Retinal pigment epithelial cell (primary cell): ENCODE data around the gene CPVL.

Source experiments
- DNase-seq: peaks from one replicate; pipeline ENCODE4 v3.0.0-alpha.2; 2010; ENCODE audit warnings: low read depth
- H3K4me3 ChIP-seq: 2 replicates; pipeline ENCODE4 v1.5.1; 2011; ENCODE audit warnings: mild to moderate bottlenecking, low read length, control low read depth, moderate library complexity
- CTCF ChIP-seq: conservative IDR thresholded peaks from 2 replicates; pipeline ENCODE4 v1.5.1; 2011; ENCODE audit warnings: low read depth, low read length, control low read depth, inconsistent platforms

Gene CPVL

DNA sequence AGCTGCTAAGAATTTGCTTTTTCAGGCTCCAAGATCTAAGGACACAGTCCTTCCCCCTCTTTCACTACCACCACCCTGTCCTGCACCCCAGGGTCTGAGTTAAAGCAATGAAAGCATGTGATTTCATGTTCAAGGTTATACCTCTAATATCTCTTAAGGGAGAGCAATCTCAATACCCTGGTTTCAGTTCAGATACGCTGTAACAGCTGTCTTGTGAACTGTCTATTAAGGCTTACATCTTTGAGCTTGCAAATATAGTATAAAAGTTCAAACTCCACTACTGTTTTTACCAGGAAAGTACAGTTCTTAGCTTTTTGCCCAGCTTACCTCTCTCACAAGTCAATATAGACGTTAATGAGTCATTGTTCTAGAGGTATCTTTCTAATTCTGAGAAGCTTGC, 2.6 kb downstream of the CPVL start:
- DNase-seq, result no peak
- no peak overlapping the region for H3K4me3 ChIP-seq
- no peak for TF ChIP-seq CTCF

- TF ChIP-seq CTCF, result no peak
- H3K4me3 ChIP-seq, result no peak overlapping the region
- DNase-seq, result no peak
These were observed 4.2 kb downstream of the CPVL start for GRCh38 chr7:29142021-29142727.

GRCh38 chr7:29140873-29141468, 5.4 kb downstream of the CPVL start:
- no peak overlapping the region for H3K4me3 ChIP-seq
- no peak for DNase-seq
- TF ChIP-seq CTCF, result no peak

GRCh38 chr7:29139796-29140195, 6.5 kb downstream of the CPVL start:
- DNase-seq, result no peak
- H3K4me3 ChIP-seq, result no peak overlapping the region
- TF ChIP-seq CTCF, result no peak

- no peak overlapping the region for H3K4me3 ChIP-seq
- no peak for TF ChIP-seq CTCF
- DNase-seq, result peak; percentile 51
These were observed 7.1 kb downstream of the CPVL start for GRCh38 chr7:29139191-29139590.

GRCh38 chr7:29138588-29138987, 7.7 kb downstream of the CPVL start:
- no peak for DNase-seq
- no peak overlapping the region for H3K4me3 ChIP-seq
- TF ChIP-seq CTCF, result no peak

DNA sequence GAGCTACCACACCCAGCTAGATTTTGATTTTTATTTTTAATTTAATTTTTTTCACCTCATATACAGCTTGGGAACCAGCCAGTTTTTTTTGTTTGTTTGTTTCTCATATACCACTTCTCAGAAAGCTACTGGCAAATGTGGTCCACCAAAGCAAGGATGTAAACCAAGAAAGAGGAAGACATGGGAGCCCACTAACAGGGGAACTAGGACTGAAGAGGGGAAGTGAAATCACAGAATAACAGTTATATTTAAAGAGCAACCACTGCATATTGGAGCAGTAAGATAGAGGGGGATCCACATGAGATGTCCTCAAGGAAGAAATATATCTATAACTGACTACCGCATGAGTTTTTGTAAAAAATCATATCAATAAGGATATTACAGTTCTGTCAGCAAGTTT, 10.5 kb downstream of the CPVL start:
- DNase-seq, result no peak
- TF ChIP-seq CTCF, result no peak
- no peak overlapping the region for H3K4me3 ChIP-seq
